HG03060 (cell line): ENCODE measurements around the gene MUC4.
"Not testable (repeated sequence)": the region's sequence is repeated elsewhere in the genome, so short reads cannot be mapped to it uniquely, and the experiment has no call there.

Experiments
- ATAC-seq: cut with Tn5 transposase; IDR thresholded peaks from one replicate; pipeline ENCODE4 v1.9.1; 2021; ENCODE audit warnings: low read depth, moderate number of reproducible peaks; ENCODE audit not compliant: unreplicated experiment

The MUC4 gene

DNA sequence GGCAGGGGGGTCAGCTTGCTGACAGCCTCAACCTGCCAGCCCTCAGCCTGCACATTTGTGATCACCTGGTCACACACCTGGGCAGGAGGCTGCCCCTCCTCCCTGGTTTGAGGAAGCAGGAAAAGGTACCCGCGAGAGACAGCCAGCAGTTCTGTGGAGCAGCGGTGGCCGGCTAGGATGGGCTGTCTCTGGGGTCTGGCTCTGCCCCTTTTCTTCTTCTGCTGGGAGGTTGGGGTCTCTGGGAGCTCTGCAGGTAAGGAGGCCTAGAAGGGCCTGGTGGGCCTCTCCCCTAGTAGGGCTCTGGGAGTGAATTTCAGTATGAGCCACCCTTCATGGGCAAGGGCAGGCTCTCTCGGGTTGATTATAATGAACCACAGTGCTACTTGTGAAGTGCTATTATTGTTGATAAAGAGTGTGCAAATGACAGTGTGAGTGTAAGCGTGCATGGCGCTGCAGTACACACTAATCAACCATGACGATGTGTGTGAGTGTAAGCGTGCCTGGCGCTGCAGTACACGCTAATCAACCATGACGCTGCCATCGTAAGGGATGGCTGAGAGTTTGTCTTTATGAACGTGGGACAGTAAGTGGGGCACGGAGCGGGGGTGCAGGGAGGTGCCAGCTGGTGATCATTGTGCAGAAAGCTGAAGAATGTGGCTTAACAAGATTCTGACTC is 90.8 kb downstream of the MUC4 start, which contains the start of gene MUC20:
Gene MUC20 (plus strand): TSS at position 148 of the 676 bp plus-strand sequence. CDS start 30 bp downstream, at position 178.
- not testable (repeated sequence) for ATAC-seq

- ATAC-seq, result not testable (repeated sequence)
Measured at GRCh38 chr3:195719514-195720254, 92.0 kb downstream of the MUC4 start.

- no peak for ATAC-seq
Measured at GRCh38 chr3:195718477-195718984, 93.2 kb downstream of the MUC4 start.

DNA sequence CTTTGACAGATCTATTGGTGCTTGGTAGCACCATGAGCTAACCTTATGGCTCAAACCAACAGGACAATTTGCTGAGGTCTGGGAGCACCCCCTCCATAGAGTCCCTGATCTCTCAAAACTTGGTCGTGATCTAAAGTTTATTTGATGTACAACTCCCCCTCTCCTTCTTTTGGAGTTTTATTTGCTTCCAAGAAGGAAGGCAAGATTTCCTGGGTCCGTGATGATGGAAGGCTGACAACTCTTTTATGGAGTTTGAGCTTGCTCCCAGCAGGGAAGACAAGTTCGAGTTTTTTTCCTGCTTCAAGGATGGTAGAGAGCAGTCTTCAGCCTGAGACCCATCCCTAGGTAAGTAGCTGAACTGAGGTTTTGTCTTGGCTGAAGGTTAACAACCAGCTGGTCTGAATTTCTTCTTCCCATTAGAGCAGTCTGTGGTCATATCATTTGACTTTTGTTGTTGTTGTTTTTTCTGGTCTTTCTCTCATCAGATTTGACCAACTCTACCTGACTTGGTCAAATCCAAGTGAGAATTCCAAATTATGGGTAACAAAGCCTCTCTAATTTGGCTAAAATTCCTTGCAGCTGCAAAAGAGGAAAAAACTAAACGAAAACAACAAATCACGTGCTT is 93.8 kb downstream of the MUC4 start:
- ATAC-seq, result no peak

- ATAC-seq, result no peak
Measured at GRCh38 chr3:195717416-195717815, 94.3 kb downstream of the MUC4 start.

GRCh38 chr3:195715583-195716266 is 96.0 kb downstream of the MUC4 start:
- no peak for ATAC-seq

DNA sequence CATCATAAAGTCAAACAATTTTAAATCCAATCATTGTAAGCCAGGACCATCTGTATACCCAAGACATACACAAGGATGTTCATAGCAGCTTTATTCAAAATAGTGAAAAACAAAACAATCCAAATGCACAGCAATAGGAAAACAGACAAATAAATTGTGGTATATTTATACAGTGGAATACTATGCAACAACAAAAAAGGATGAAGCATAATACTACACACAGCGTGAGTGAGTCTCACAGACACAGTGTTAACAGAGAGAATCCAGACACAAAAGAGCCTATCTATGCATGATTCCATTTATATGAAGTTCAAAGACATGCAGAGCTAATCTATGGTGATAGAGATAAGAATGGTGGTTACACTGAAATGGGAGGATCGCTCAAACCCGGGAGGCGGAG is 96.6 kb downstream of the MUC4 start:
- ATAC-seq, result no peak

DNA sequence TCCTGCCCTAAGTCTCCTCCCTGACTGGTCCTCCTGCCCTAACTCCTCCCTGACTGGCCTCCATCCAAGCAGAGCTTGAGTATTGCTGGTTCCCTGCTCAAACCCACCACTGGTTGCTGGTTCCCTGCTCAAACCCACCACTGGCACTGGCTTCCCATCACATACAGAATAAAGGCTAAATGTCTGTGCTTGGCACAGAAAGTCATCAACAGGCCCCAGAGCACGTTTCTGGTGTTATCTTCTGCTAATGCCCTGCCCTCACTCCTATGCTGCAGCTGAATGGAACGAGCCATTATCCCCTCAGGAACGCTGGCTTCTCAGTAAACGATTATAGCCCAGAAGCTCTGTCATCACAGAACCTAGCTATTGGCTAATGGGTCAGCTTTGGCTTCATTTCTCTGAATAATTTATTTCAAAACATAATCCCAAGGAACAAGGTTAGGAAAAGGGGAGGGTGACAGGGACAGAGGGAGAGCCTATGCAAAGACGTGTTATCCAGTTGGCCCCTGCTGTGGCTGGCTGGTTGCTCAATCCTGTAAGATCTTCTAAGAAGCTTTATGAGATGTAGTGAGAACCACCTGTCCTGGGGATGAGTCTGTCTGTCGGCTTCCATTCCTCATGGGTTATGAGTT is 97.2 kb downstream of the MUC4 start:
- no peak for ATAC-seq

- not testable (repeated sequence) for ATAC-seq
Measured at GRCh38 chr3:195713150-195713549, 98.6 kb downstream of the MUC4 start.

- ATAC-seq, result not testable (repeated sequence)
Measured at GRCh38 chr3:195712535-195712910, 99.2 kb downstream of the MUC4 start.

GRCh38 chr3:195711813-195712534 is 99.8 kb downstream of the MUC4 start:
- no peak for ATAC-seq

GRCh38 chr3:195711091-195711812 is 100.5 kb downstream of the MUC4 start:
- ATAC-seq, result not testable (repeated sequence)

DNA sequence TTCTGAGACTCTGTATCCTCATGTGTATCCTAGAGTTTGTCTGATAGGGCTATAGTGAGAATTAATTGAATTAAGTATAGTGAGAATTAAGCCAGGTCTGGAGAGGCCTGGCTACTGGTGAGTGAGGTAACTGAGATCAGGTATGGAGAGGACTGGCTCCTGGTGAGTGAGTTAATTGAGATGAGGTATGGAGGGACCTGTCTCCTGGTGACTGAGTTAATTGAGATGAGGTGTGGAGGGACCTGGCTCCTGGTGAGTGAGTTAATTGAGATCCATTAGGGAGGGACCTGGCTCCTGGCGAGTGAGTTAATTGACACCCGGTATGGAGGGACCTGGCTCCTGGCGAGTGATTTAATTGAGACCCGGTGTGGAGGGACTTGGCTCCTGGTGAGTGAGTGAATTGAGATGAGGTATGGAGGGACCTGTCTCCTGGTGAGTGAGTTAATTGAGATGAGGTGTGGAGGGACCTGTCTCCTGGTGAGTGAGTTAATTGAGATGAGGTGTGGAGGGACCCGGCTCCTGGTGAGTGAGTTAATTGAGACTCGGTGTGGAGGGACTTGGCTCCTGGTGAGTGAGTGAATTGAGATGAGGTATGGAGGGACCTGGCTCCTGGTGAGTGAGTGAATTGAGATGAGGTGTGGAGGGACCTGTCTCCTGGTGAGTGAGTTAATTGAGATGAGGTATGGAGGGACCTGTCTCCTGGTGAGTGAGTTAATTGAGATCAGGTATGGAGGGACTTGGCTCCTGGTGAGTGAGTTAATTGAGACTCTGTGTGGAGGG is 101.4 kb downstream of the MUC4 start:
- not testable (repeated sequence) for ATAC-seq

DNA sequence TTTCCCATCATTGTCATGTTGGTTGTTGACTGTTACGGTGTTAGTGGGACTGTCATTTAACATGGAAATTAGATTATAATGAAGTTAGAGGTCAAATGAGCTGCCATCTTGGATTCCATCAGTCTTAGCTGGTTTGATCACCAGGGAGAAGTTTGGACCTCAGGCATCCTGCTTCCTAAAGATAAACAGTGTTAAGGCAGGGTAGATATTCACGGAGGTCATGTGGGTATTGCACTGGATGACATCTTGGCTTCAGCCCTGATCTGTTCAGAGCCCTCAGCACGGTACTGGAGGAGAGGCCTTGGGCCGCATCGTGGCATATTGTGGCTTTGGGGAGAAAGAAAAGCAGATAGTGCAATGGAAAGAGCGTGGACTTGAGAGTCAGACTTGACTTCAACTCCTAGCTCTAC is 102.0 kb downstream of the MUC4 start:
- ATAC-seq, result no peak

- no peak for ATAC-seq
Measured at GRCh38 chr3:195708626-195709481, 102.9 kb downstream of the MUC4 start.

DNA sequence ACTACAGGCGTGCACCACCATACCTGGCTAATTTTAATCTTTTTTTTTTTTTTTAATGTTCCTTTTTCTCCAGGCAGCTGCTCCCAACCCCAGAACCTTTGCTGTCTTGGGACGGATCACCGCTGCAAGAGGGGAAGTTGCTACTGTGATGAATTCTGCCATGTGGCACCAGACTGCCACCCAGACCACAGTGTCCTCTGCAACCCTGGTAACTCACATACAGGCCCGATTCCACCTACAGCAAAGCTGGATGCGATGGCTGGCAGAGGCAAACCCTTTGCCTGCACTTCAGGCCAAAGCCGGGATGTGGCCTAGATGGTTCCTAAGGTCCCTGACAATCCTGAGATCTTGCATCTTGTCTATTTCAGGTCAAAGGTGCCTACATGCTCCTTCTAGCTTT is 103.7 kb downstream of the MUC4 start:
- no peak for ATAC-seq
